Fibroblast of lung (primary cell): ENCODE data around the gene SCN8A. TPM values are rescaled to one million over a fixed set of nuclear protein-coding genes. Genes with fewer than 3 reads are reported as not detected.

Experiments used
- DNase-seq, 2 donors: peaks; one replicate each; pipeline versions ENCODE4 v3.0.0 to v3.0.0-alpha.2; 2010; ENCODE audit warnings: low read depth in 2 of 2
- H2AFZ ChIP-seq: 2 replicates; pipeline ENCODE4 v1.5.1; 2012; ENCODE audit warnings: low read length, control low read depth, inconsistent platforms
- H3K27ac ChIP-seq: 2 replicates; pipeline ENCODE4 v1.5.1; 2011; ENCODE audit warnings: low read length, control low read depth; ENCODE audit not compliant: insufficient read depth
- H3K27me3 ChIP-seq: 2 replicates; pipeline ENCODE4 v1.5.1; 2011; ENCODE audit warnings: mild to moderate bottlenecking, low read length; ENCODE audit not compliant: control insufficient read depth, insufficient read depth
- H3K36me3 ChIP-seq: 2 replicates; pipeline ENCODE4 v1.5.1; 2011; ENCODE audit warnings: low read length; ENCODE audit not compliant: control insufficient read depth, insufficient read depth
- H3K4me1 ChIP-seq: 2 replicates; pipeline ENCODE4 v1.5.1; 2011; ENCODE audit warnings: low read length; ENCODE audit not compliant: control insufficient read depth, insufficient read depth; ENCODE audit errors: extremely low read depth
- H3K4me2 ChIP-seq: 2 replicates; pipeline ENCODE4 v1.5.1; 2011; ENCODE audit warnings: low read length, control low read depth; ENCODE audit not compliant: insufficient read depth; ENCODE audit errors: extremely low read depth
- H3K4me3 ChIP-seq, 4 experiments: fragments of 200-600 bp in 1 of 4; sonication (generic) in 1 of 4; replicated peaks in 1 of 4; 2 replicates each; pipeline ENCODE4 v1.5.1; 2011 to 2016; ENCODE audit warnings: low read length in 4 of 4, low read depth in 3 of 4, mild to moderate bottlenecking in 3 of 4, control low read depth in 2 of 4, inconsistent platforms in 1 of 4, mixed read lengths in 1 of 4; ENCODE audit not compliant: insufficient read depth in 1 of 4; ENCODE audit errors: control extremely low read depth in 1 of 4
- H3K79me2 ChIP-seq: 2 replicates; pipeline ENCODE4 v1.5.1; 2012; ENCODE audit warnings: mild to moderate bottlenecking, low read length, inconsistent platforms; ENCODE audit not compliant: control insufficient read depth, insufficient read depth
- H3K9ac ChIP-seq: 2 replicates; pipeline ENCODE4 v1.5.1; 2011; ENCODE audit warnings: mild to moderate bottlenecking, low read length, control low read depth; ENCODE audit not compliant: insufficient read depth
- H3K9me3 ChIP-seq: 2 replicates; pipeline ENCODE4 v1.5.1; 2012; ENCODE audit warnings: low read depth, low read length; ENCODE audit not compliant: control insufficient read depth, insufficient read depth
- H4K20me1 ChIP-seq: 2 replicates; pipeline ENCODE4 v1.5.1; 2011; ENCODE audit warnings: low read length; ENCODE audit not compliant: control insufficient read depth, insufficient read depth; ENCODE audit errors: extremely low read depth
- CTCF ChIP-seq, 2 donors: IDR thresholded peaks in 1 of 2; conservative IDR thresholded peaks in 1 of 2; 1 replicate in 1 of 2; 2 replicates in 1 of 2; pipeline ENCODE4 v1.5.1; 2011 to 2012; ENCODE audit warnings: low read length in 2 of 2, control low read depth in 1 of 2, inconsistent platforms in 1 of 2, low read depth in 1 of 2, mild to moderate bottlenecking in 1 of 2
- EZH2 ChIP-seq: IDR thresholded peaks from 2 replicates; pipeline ENCODE4 v1.5.1; 2012; ENCODE audit warnings: low read length, control low read depth, mild to moderate bottlenecking; ENCODE audit errors: missing control alignments
- polyA plus RNA-seq, 2 donors: library from polyadenylated mRNA; depleted of rRNA in 1 of 2; stranded (reverse) in 1 of 2; unstranded in 1 of 2; fragments of >200 nt; gene quantifications; 2 replicates each; pipeline ENCODE4 v1.2.1, GENCODE V29; 2011 to 2012; ENCODE audit warnings: missing spikeins in 1 of 2
- total RNA-seq: library from RNA; depleted of rRNA; stranded (reverse); fragments of >200 nt; gene quantifications from 2 replicates; pipeline ENCODE4 v1.2.1, GENCODE V29; 2014

The SCN8A gene
- total and polyA plus RNA-seq, 2 donors (not counting 1 experiment from before 2014, with no cell fraction given), result 12.8 to 27.2 TPM

GRCh38 chr12:51759695-51760094, 168.7 kb downstream of the SCN8A start:
- Histone ChIP-seq H3K4me2 (no peak overlapping the region), H3K36me3 (peaks cover 2% of the 10 kb centered on the region), H3K4me3 (no peak overlapping the region), H3K9me3 (no peaks in the 10 kb centered on the region), H3K9ac (no peak overlapping the region), H3K79me2 (no peaks in the 10 kb centered on the region), H3K4me1 (no peaks in the 10 kb centered on the region), H3K27me3 (no peaks in the 10 kb centered on the region), H4K20me1 (no peaks in the 10 kb centered on the region), H2AFZ (no peak overlapping the region), H3K27ac (no peak overlapping the region)
- DNase-seq, result no peak
- TF ChIP-seq EZH2, result no peak
- no peak for TF ChIP-seq CTCF (conservative IDR thresholded peaks at IDR 0.05 in 1 of 2, IDR thresholded peaks at IDR 0.05 in 1 of 2; ENCODE audit: low read depth in 1 of 2, low read length in 2 of 2)

GRCh38 chr12:51760231-51760630, 169.2 kb downstream of the SCN8A start:
- peaks cover 2% of the 10 kb centered on the region for H3K36me3 ChIP-seq
- DNase-seq, result no peak
- H3K27ac ChIP-seq, result no peak overlapping the region
- no peak overlapping the region for H3K4me2 ChIP-seq
- no peaks in the 10 kb centered on the region for H3K79me2 ChIP-seq
- no peaks in the 10 kb centered on the region for H3K9me3 ChIP-seq
- H3K4me1 ChIP-seq, result no peaks in the 10 kb centered on the region
- H4K20me1 ChIP-seq, result no peaks in the 10 kb centered on the region
- H2AFZ ChIP-seq, result no peak overlapping the region
- H3K4me3 ChIP-seq, result no peak overlapping the region
- no peak overlapping the region for H3K9ac ChIP-seq
- H3K27me3 ChIP-seq, result no peaks in the 10 kb centered on the region
- TF ChIP-seq EZH2, result no peak
- TF ChIP-seq CTCF (conservative IDR thresholded peaks at IDR 0.05 in 1 of 2, IDR thresholded peaks at IDR 0.05 in 1 of 2; ENCODE audit: low read depth in 1 of 2, low read length in 2 of 2), result no peak

GRCh38 chr12:51763743-51764142, 172.7 kb downstream of the SCN8A start:
- no peaks in the 10 kb centered on the region for H3K4me1 ChIP-seq
- TF ChIP-seq CTCF (conservative IDR thresholded peaks at IDR 0.05 in 1 of 2, IDR thresholded peaks at IDR 0.05 in 1 of 2; ENCODE audit: low read depth in 1 of 2, low read length in 2 of 2) (no peak), EZH2 (no peak)
- peaks cover 3% of the 10 kb centered on the region for H3K36me3 ChIP-seq
- H3K79me2 ChIP-seq, result no peaks in the 10 kb centered on the region
- DNase-seq, result no peak
- H2AFZ ChIP-seq, result no peak overlapping the region
- no peak overlapping the region for H3K9ac ChIP-seq
- H3K27ac ChIP-seq, result no peak overlapping the region
- no peaks in the 10 kb centered on the region for H4K20me1 ChIP-seq
- no peak overlapping the region for H3K4me3 ChIP-seq
- no peaks in the 10 kb centered on the region for H3K9me3 ChIP-seq
- no peak overlapping the region for H3K4me2 ChIP-seq
- H3K27me3 ChIP-seq, result no peaks in the 10 kb centered on the region
